CD14-positive monocyte (primary cell): ENCODE data around the gene PPP3R1. TPM values are rescaled to one million over a fixed set of nuclear protein-coding genes. Genes with fewer than 3 reads are reported as not detected.

Experiments
- DNase-seq, 3 donors: peaks; one replicate each; pipeline ENCODE4 v3.0.0-alpha.2; 2011 to 2022
- H2AFZ ChIP-seq: 2 replicates; pipeline ENCODE4 v1.6.0; 2012; ENCODE audit warnings: mild to moderate bottlenecking, low read depth, low read length, inconsistent platforms; ENCODE audit not compliant: insufficient read depth, poor library complexity, severe bottlenecking
- H3K27ac ChIP-seq, 2 donors: 1 replicate in 1 of 2; 2 replicates in 1 of 2; pipeline ENCODE4 v1.5.1; 2012 to 2013; ENCODE audit warnings: low read length in 2 of 2, control low read depth in 1 of 2, inconsistent platforms in 1 of 2, low read depth in 1 of 2, mild to moderate bottlenecking in 1 of 2
- H3K27me3 ChIP-seq, 2 donors: one replicate each; pipeline versions ENCODE4 v1.6.0 to v1.6.1; 2011 to 2013; ENCODE audit warnings: low read length in 2 of 2; ENCODE audit not compliant: control insufficient read depth in 2 of 2, insufficient read depth in 2 of 2
- H3K36me3 ChIP-seq, 2 donors: replicated peaks in 1 of 2; 1 replicate in 1 of 2; 2 replicates in 1 of 2; pipeline versions ENCODE4 v1.5.1 to v1.6.1; 2012 to 2013; ENCODE audit warnings: low read length in 2 of 2, control low read depth in 1 of 2, inconsistent platforms in 1 of 2, mild to moderate bottlenecking in 1 of 2; ENCODE audit not compliant: insufficient read depth in 2 of 2, control insufficient read depth in 1 of 2
- H3K4me1 ChIP-seq, 2 donors: 1 replicate in 1 of 2; 2 replicates in 1 of 2; pipeline versions ENCODE4 v1.5.1 to v1.6.1; 2012 to 2013; ENCODE audit warnings: low read length in 2 of 2, control low read depth in 1 of 2, inconsistent platforms in 1 of 2, mild to moderate bottlenecking in 1 of 2, moderate library complexity in 1 of 2; ENCODE audit not compliant: insufficient read depth in 2 of 2, control insufficient read depth in 1 of 2
- H3K4me2 ChIP-seq: replicated peaks from 2 replicates; pipeline ENCODE3; 2012; ENCODE audit warnings: low read length, moderate library complexity, mild to moderate bottlenecking; ENCODE audit not compliant: poor library complexity, severe bottlenecking; ENCODE audit errors: extremely low read depth
- H3K4me3 ChIP-seq, 3 experiments: fragments of 200-600 bp in 1 of 3; sonication (generic) in 1 of 3; replicated peaks in 1 of 3; 1 replicate in 2 of 3; 2 replicates in 1 of 3; pipeline ENCODE4 v1.5.1; 2011 to 2013; ENCODE audit warnings: low read length in 3 of 3, mild to moderate bottlenecking in 3 of 3, control low read depth in 2 of 3, low read depth in 2 of 3, inconsistent platforms in 1 of 3, moderate library complexity in 1 of 3
- H3K79me2 ChIP-seq: 2 replicates; pipeline ENCODE4 v1.6.0; 2012; ENCODE audit warnings: mild to moderate bottlenecking, control low read depth, inconsistent platforms, low read length, moderate library complexity; ENCODE audit not compliant: insufficient read depth
- H3K9ac ChIP-seq: 2 replicates; pipeline ENCODE4 v1.6.0; 2017; ENCODE audit warnings: low read length, mild to moderate bottlenecking; ENCODE audit not compliant: insufficient read depth, poor library complexity, severe bottlenecking
- H3K9me3 ChIP-seq, 2 donors: replicated peaks in 1 of 2; 1 replicate in 1 of 2; 2 replicates in 1 of 2; pipeline versions ENCODE4 v1.5.1 to v1.6.1; 2012 to 2013; ENCODE audit warnings: low read length in 2 of 2, control low read depth in 1 of 2; ENCODE audit not compliant: control insufficient read depth in 1 of 2, insufficient read depth in 1 of 2
- H4K20me1 ChIP-seq: 2 replicates; pipeline ENCODE4 v1.6.0; 2012; ENCODE audit warnings: mild to moderate bottlenecking, low read length, control low read depth, moderate library complexity; ENCODE audit not compliant: insufficient read depth
- H3K27ac Mint-ChIP-seq, 7 donors: one replicate each; pipeline ENCODE4 v1.8.0; 2020; ENCODE audit warnings: mild to moderate bottlenecking in 7 of 7, mixed read lengths in 7 of 7, moderate library complexity in 6 of 7, inconsistent platforms in 2 of 7
- H3K27me3 Mint-ChIP-seq, 3 donors: one replicate each; pipeline ENCODE4 v1.8.0; 2021 to 2022; ENCODE audit warnings: low read depth in 3 of 3, mild to moderate bottlenecking in 3 of 3, mixed read lengths in 3 of 3, moderate library complexity in 3 of 3, inconsistent platforms in 1 of 3
- H3K36me3 Mint-ChIP-seq, 2 donors: one replicate each; pipeline ENCODE4 v1.8.0; 2020; ENCODE audit warnings: mixed read lengths in 2 of 2, inconsistent platforms in 1 of 2, mild to moderate bottlenecking in 1 of 2
- H3K4me1 Mint-ChIP-seq: one replicate; pipeline ENCODE4 v1.8.0; 2020; ENCODE audit warnings: mild to moderate bottlenecking, mixed read lengths
- H3K4me3 Mint-ChIP-seq, 2 donors: one replicate each; pipeline ENCODE4 v1.8.0; 2020; ENCODE audit warnings: mild to moderate bottlenecking in 2 of 2, mixed read lengths in 2 of 2, moderate library complexity in 1 of 2
- H3K9me3 Mint-ChIP-seq, 7 donors: one replicate each; pipeline ENCODE4 v1.8.0; 2020 to 2022; ENCODE audit warnings: mixed read lengths in 7 of 7, mild to moderate bottlenecking in 6 of 7, moderate library complexity in 6 of 7, inconsistent platforms in 2 of 7
- WGBS: methylation state at CpG from one replicate; pipeline ENCODE4 v1.1.5; 2013; ENCODE audit warnings: missing lambda C conversion rate; ENCODE audit not compliant: insufficient coverage; 5-methylcytosine and 5-hydroxymethylcytosine counted together
- intact Hi-C, 2 donors: fragments of 100-400 bp; cut with micrococcal nuclease; formaldehyde crosslinking; loops; one replicate each; pipeline versions ENCODE4 v1.15.0 to v1.15.1; 2023
- polyA plus RNA-seq, 3 donors: library from polyadenylated mRNA; depleted of rRNA in 1 of 3; unstranded in 2 of 3; stranded (reverse) in 1 of 3; fragments of 300-500 nt in 2 of 3; fragments of >200 nt in 1 of 3; fragmentation: Illumina TruSeq in 2 of 3; gene quantifications; 1 replicate in 2 of 3; 2 replicates in 1 of 3; pipeline ENCODE4 v1.2.3, GENCODE V29; 2012 to 2021
- TF ChIP-seq, protein P1 (sequence below): fragments of 200-600 bp; IDR thresholded peaks from one replicate; pipeline ENCODE4 v1.8.0; 2022; ENCODE audit warnings: antibody characterized with exemption, mild to moderate bottlenecking

The PPP3R1 gene
- polyA plus RNA-seq, 3 donors, result 8.7 to 32.6 (median 10.7) TPM

GRCh38 chr2:68294913-68295312 is 42.6 kb upstream of the PPP3R1 start:
- Mint-ChIP-seq H3K27ac (no peak overlapping the region), H3K4me3 (no peak overlapping the region), H3K4me1 (peaks cover 10% of the 10 kb centered on the region), H3K27me3 (peaks cover 0 to 2% (median 0%) of the 10 kb centered on the region in 3 donors), H3K9me3 (no peaks in the 10 kb centered on the region), H3K36me3 (no peaks in the 10 kb centered on the region)
- no peak overlapping the region for H3K27ac ChIP-seq
- H4K20me1 ChIP-seq, result no peaks in the 10 kb centered on the region
- no peak for DNase-seq
- H3K4me2 ChIP-seq, result no peak overlapping the region
- H3K27me3 ChIP-seq, result no peaks in the 10 kb centered on the region
- no peak overlapping the region for H2AFZ ChIP-seq
- no peaks in the 10 kb centered on the region for H3K4me1 ChIP-seq
- no peak overlapping the region for H3K9ac ChIP-seq
- H3K36me3 ChIP-seq, result no peaks in the 10 kb centered on the region
- no peak overlapping the region for H3K4me3 ChIP-seq
- intact Hi-C loops, result no loop called here
- TF ChIP-seq, protein P1, sequence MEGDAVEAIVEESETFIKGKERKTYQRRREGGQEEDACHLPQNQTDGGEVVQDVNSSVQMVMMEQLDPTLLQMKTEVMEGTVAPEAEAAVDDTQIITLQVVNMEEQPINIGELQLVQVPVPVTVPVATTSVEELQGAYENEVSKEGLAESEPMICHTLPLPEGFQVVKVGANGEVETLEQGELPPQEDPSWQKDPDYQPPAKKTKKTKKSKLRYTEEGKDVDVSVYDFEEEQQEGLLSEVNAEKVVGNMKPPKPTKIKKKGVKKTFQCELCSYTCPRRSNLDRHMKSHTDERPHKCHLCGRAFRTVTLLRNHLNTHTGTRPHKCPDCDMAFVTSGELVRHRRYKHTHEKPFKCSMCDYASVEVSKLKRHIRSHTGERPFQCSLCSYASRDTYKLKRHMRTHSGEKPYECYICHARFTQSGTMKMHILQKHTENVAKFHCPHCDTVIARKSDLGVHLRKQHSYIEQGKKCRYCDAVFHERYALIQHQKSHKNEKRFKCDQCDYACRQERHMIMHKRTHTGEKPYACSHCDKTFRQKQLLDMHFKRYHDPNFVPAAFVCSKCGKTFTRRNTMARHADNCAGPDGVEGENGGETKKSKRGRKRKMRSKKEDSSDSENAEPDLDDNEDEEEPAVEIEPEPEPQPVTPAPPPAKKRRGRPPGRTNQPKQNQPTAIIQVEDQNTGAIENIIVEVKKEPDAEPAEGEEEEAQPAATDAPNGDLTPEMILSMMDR, result no peak
- no peaks in the 10 kb centered on the region for H3K79me2 ChIP-seq
- 80% methylated on average over 2 of the region's 2 CpGs for WGBS
- no peaks in the 10 kb centered on the region for H3K9me3 ChIP-seq

DNA sequence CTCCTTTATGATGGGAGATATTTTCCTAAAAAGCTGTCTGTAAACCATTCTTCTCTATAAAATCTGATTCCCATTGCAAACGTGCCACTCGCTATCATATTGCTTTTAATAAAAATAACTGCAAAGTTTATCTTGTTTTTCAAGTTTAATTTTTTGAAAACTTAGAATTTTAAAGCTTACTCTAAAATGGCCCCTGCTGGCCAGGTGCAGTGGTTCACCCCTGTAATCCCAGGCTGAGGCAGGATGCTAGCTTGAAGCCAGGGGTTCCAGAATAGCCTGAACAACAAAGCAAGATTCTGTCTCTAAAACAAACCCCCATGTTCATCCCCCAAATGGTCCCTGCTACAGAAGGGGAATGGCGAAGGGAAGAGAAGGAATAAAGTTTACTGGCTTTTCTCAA is 41.9 kb upstream of the PPP3R1 start:
- Histone ChIP-seq H3K9me3 (no peaks in the 10 kb centered on the region), H3K4me3 (no peak overlapping the region), H3K36me3 (no peaks in the 10 kb centered on the region), H3K79me2 (no peaks in the 10 kb centered on the region), H4K20me1 (no peaks in the 10 kb centered on the region), H3K27ac (no peak overlapping the region), H2AFZ (no peak overlapping the region), H3K27me3 (no peaks in the 10 kb centered on the region), H3K9ac (no peak overlapping the region), H3K4me1 (no peaks in the 10 kb centered on the region), H3K4me2 (no peak overlapping the region)
- no peak for DNase-seq
- intact Hi-C loops, result no loop called here
- Mint-ChIP-seq H3K27me3 (peaks cover 0 to 2% (median 1%) of the 10 kb centered on the region in 3 donors), H3K27ac (no peak overlapping the region), H3K4me1 (peaks cover 10% of the 10 kb centered on the region), H3K36me3 (no peaks in the 10 kb centered on the region), H3K9me3 (no peaks in the 10 kb centered on the region), H3K4me3 (no peak overlapping the region)
- TF ChIP-seq, protein P1, result no peak
- WGBS, result no CpG with 5 or more reads among the region's 3 CpGs
